Testis (tissue), 2 donors: ENCODE measurements around the gene MEGF6.

Experiments used
- POLR2A ChIP-seq: fragments of 450-650 bp; IDR thresholded peaks from one replicate; pipeline ENCODE4 v1.6.1; 2017; ENCODE audit warnings: antibody characterized with exemption, mild to moderate bottlenecking, moderate library complexity
- TF ChIP-seq, protein P1 (sequence below), 3 experiments: fragments of 450-650 bp in 2 of 3; fragments of 200-600 bp in 1 of 3; sonication (generic) in 1 of 3; IDR thresholded peaks; one replicate each; pipeline ENCODE4 v1.5.1; 2016 to 2019; ENCODE audit warnings: antibody characterized with exemption in 3 of 3, mild to moderate bottlenecking in 2 of 3, moderate library complexity in 1 of 3

DNA sequence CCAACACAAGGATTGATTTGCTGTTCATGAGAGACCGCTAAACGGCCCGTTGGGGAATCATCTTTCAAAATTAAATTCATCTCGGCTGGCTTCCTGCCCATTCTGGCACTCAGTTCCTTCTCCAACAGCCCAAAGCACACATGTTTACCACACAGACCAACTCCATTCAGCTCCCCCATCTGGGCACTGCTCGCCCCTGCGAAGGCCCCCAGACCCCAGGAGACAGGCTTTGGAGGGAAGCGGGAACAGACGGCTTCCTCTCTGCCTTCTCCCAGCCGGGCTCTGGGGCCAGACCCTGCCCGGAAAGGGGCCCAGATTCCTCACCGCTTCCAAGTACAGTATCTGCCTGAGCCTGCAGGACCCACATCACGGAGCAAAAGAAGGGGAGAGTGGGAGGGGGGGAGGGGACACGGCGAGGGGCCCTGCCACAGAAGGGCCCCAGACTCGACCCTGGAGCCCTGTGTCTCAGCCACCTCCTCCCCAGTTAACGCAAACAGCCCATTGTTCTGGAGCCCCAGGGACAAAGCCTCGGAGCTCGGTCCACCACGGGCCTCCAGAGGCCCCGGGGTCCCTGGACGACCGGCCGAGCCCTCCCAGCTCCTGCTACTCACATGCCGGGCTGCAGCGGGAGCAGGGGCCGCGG is 660 bp downstream of the MEGF6 start:
- TF ChIP-seq POLR2A = no peak
- TF ChIP-seq, protein P1, sequence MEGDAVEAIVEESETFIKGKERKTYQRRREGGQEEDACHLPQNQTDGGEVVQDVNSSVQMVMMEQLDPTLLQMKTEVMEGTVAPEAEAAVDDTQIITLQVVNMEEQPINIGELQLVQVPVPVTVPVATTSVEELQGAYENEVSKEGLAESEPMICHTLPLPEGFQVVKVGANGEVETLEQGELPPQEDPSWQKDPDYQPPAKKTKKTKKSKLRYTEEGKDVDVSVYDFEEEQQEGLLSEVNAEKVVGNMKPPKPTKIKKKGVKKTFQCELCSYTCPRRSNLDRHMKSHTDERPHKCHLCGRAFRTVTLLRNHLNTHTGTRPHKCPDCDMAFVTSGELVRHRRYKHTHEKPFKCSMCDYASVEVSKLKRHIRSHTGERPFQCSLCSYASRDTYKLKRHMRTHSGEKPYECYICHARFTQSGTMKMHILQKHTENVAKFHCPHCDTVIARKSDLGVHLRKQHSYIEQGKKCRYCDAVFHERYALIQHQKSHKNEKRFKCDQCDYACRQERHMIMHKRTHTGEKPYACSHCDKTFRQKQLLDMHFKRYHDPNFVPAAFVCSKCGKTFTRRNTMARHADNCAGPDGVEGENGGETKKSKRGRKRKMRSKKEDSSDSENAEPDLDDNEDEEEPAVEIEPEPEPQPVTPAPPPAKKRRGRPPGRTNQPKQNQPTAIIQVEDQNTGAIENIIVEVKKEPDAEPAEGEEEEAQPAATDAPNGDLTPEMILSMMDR (IDR thresholded peaks at IDR 0.05) = no peak
